IMR-90 (cell line): Measurements from ENCODE around the gene SLC38A8. TPM values are rescaled to one million over a fixed set of nuclear protein-coding genes. Genes with fewer than 3 reads are reported as not detected.

Source experiments
- ATAC-seq: fragments of 200-7000 bp; cut with Tn5 transposase; 2 replicates; pipeline ENCODE4 v1.9.1; 2020; ENCODE audit warnings: low read depth, mild to moderate bottlenecking, moderate library complexity
- BruUV-seq: library from RNA; stranded (reverse); fragments of 400-500 nt; replicated peaks from 2 replicates; lab custom pipeline; 2021; lab: Mats Ljungman, UMichigan
- CTCF ChIA-PET: fragments of 300-600 bp; formaldehyde crosslinking; extraction: SDS; loops from one replicate; lab custom pipeline; 2021; ENCODE audit warnings: antibody characterized with exemption; lab: Yijun Ruan, JAX
- POLR2A ChIA-PET: fragments of 300-600 bp; sonication (Branson Sonifier 250); formaldehyde crosslinking; loops from one replicate; lab custom pipeline; 2022; ENCODE audit warnings: antibody characterized with exemption; ENCODE audit not compliant: unreplicated experiment; lab: Charles Lee
- DNase-seq: peaks from one replicate; pipeline ENCODE4 v3.0.0; 2013
- H2AFZ ChIP-seq: replicated peaks from 2 replicates; pipeline ENCODE3; 2013; ENCODE audit warnings: low read length, mild to moderate bottlenecking; ENCODE audit not compliant: poor library complexity
- H2AK5ac ChIP-seq: 2 replicates; pipeline ENCODE4 v1.6.1; 2013; ENCODE audit warnings: low read depth, low read length, inconsistent platforms
- H2AK9ac ChIP-seq: replicated peaks from 2 replicates; pipeline ENCODE3; 2013; ENCODE audit warnings: mild to moderate bottlenecking, low read depth, low read length, moderate library complexity; ENCODE audit not compliant: poor library complexity
- H2BK120ac ChIP-seq: 2 replicates; pipeline ENCODE4 v1.6.1; 2013; ENCODE audit warnings: low read depth, low read length, inconsistent platforms
- H2BK15ac ChIP-seq: 3 replicates; pipeline ENCODE4 v1.6.1; 2013; ENCODE audit warnings: low read depth, low read length, inconsistent platforms
- H2BK20ac ChIP-seq: 2 replicates; pipeline ENCODE4 v1.6.1; 2013; ENCODE audit warnings: low read depth, mild to moderate bottlenecking, inconsistent platforms, low read length, moderate library complexity
- H2BK5ac ChIP-seq: 2 replicates; pipeline ENCODE4 v1.6.1; 2013; ENCODE audit warnings: mild to moderate bottlenecking, low read depth, low read length, inconsistent platforms; ENCODE audit not compliant: poor library complexity, severe bottlenecking
- H3K14ac ChIP-seq: replicated peaks from 2 replicates; pipeline ENCODE4 v1.6.1; 2013; ENCODE audit warnings: low read depth, low read length, inconsistent platforms
- H3K18ac ChIP-seq: 2 replicates; pipeline ENCODE4 v1.6.1; 2013; ENCODE audit warnings: low read depth, low read length, control low read depth
- H3K23ac ChIP-seq: 2 replicates; pipeline ENCODE4 v1.6.1; 2013; ENCODE audit warnings: low read depth, low read length, inconsistent platforms
- H3K27ac ChIP-seq: 2 replicates; pipeline ENCODE4 v1.5.1; 2013; ENCODE audit warnings: mild to moderate bottlenecking, control low read depth, low read length; ENCODE audit not compliant: insufficient read depth
- H3K27me3 ChIP-seq: 2 replicates; pipeline ENCODE4 v1.6.1; 2013; ENCODE audit warnings: low read length; ENCODE audit not compliant: control insufficient read depth, insufficient read depth
- H3K36me3 ChIP-seq: 2 replicates; pipeline ENCODE4 v1.6.1; 2013; ENCODE audit warnings: low read length, mixed read lengths; ENCODE audit not compliant: control insufficient read depth, insufficient read depth
- H3K4ac ChIP-seq: 2 replicates; pipeline ENCODE4 v1.6.1; 2013; ENCODE audit warnings: low read depth, low read length, inconsistent platforms
- H3K4me1 ChIP-seq: 2 replicates; pipeline ENCODE4 v1.6.1; 2013; ENCODE audit warnings: low read length, mixed read lengths; ENCODE audit not compliant: control insufficient read depth, insufficient read depth
- H3K4me2 ChIP-seq: 2 replicates; pipeline ENCODE4 v1.6.1; 2013; ENCODE audit warnings: low read depth, mild to moderate bottlenecking, control low read depth, low read length, moderate library complexity
- H3K4me3 ChIP-seq: 2 replicates; pipeline ENCODE4 v1.5.1; 2013; ENCODE audit warnings: low read depth, mild to moderate bottlenecking, control low read depth, low read length, moderate library complexity; ENCODE audit not compliant: insufficient read depth
- H3K56ac ChIP-seq: 2 replicates; pipeline ENCODE4 v1.6.1; 2013; ENCODE audit warnings: low read length, inconsistent platforms; ENCODE audit not compliant: insufficient read depth; ENCODE audit errors: extremely low read depth
- H3K79me1 ChIP-seq, 2 experiments: 2 replicates each; pipeline ENCODE4 v1.6.1; 2013; ENCODE audit warnings: low read length in 2 of 2, inconsistent platforms in 1 of 2, low read depth in 1 of 2
- H3K9ac ChIP-seq: 2 replicates; pipeline ENCODE4 v1.6.1; 2013; ENCODE audit warnings: low read depth, low read length, control low read depth
- H3K9me1 ChIP-seq: 2 replicates; pipeline ENCODE4 v1.6.1; 2013; ENCODE audit warnings: low read length, inconsistent platforms; ENCODE audit not compliant: insufficient read depth
- H3K9me3 ChIP-seq: 2 replicates; pipeline ENCODE4 v1.6.1; 2013; ENCODE audit warnings: low read length; ENCODE audit not compliant: control insufficient read depth, insufficient read depth
- H4K20me1 ChIP-seq: 2 replicates; pipeline ENCODE4 v1.6.1; 2013; ENCODE audit warnings: low read length, inconsistent platforms; ENCODE audit not compliant: insufficient read depth
- H4K5ac ChIP-seq: 2 replicates; pipeline ENCODE4 v1.6.1; 2013; ENCODE audit warnings: mild to moderate bottlenecking, low read depth, low read length, control low read depth
- H4K8ac ChIP-seq, 2 experiments: 2 replicates each; pipeline ENCODE4 v1.6.1; 2013; ENCODE audit warnings: low read depth in 2 of 2, low read length in 2 of 2, control low read depth in 1 of 2, inconsistent platforms in 1 of 2
- H4K91ac ChIP-seq: 2 replicates; pipeline ENCODE4 v1.6.1; 2013; ENCODE audit warnings: low read depth, low read length, inconsistent platforms; ENCODE audit not compliant: insufficient read depth
- CEBPB ChIP-seq: IDR thresholded peaks from 2 replicates; pipeline ENCODE4 v1.6.1; 2012; ENCODE audit warnings: low read depth, low read length, improper control_type of control experiment
- POLR2A ChIP-seq: IDR thresholded peaks from 2 replicates; pipeline ENCODE4 v1.6.1; 2012; ENCODE audit warnings: mild to moderate bottlenecking, low read depth, low read length
- RAD21 ChIP-seq: IDR thresholded peaks from 2 replicates; pipeline ENCODE4 v1.6.1; 2012; ENCODE audit warnings: low read length, improper control_type of control experiment
- SMC3 ChIP-seq: fragments of 150-350 bp; IDR thresholded peaks from 2 replicates; pipeline ENCODE4 v1.6.1; 2016; ENCODE audit warnings: low read depth, mild to moderate bottlenecking, antibody characterized with exemption, low read length, moderate library complexity
- WGBS, 2 experiments: methylation state at CpG; one replicate each; pipeline versions ENCODE4 v1.1.5 to v1.1.7; 2013; ENCODE audit warnings: missing lambda C conversion rate in 2 of 2; ENCODE audit not compliant: insufficient read length in 1 of 2; ENCODE audit errors: extremely low coverage in 2 of 2; 5-methylcytosine and 5-hydroxymethylcytosine counted together
- dilution Hi-C: fragments of 300-500 bp; cut with HindIII; formaldehyde crosslinking; loops from one replicate; pipeline ENCODE4 v1.14.3; 2018; ENCODE audit warnings: low sequenced_read_pairs; ENCODE audit not compliant: unreplicated experiment
- in situ Hi-C: fragments of 300-500 bp; cut with MboI; formaldehyde crosslinking; loops from 3 replicates; pipeline ENCODE4 v1.14.3; 2019; ENCODE audit warnings: low sequenced_read_pairs, inconsistent platforms, mixed read lengths
- intact Hi-C: fragments of 100-400 bp; cut with micrococcal nuclease; formaldehyde crosslinking; loops from 2 replicates; pipeline ENCODE4 v1.10.0; 2022
- polyA plus RNA-seq, 3 experiments: library from polyadenylated mRNA; depleted of rRNA; stranded (reverse); fragments of >200 nt; gene quantifications; 2 replicates each; pipeline ENCODE4 v1.2.3, GENCODE V29; 2012; ENCODE audit warnings: low replicate concordance in 1 of 3
- total RNA-seq: library from RNA; depleted of rRNA; stranded (reverse); fragments of >200 nt; gene quantifications from 2 replicates; pipeline ENCODE4 v1.2.3, GENCODE V29; 2012
- TF ChIP-seq, protein P1 (sequence below): conservative IDR thresholded peaks from 2 replicates; pipeline ENCODE4 v1.5.1; 2012; ENCODE audit warnings: mild to moderate bottlenecking, low read depth, low read length, improper control_type of control experiment

The SLC38A8 gene
- total and polyA plus RNA-seq, 2 of the 4 experiments (the other 2 are of a cell fraction): not detected

DNA sequence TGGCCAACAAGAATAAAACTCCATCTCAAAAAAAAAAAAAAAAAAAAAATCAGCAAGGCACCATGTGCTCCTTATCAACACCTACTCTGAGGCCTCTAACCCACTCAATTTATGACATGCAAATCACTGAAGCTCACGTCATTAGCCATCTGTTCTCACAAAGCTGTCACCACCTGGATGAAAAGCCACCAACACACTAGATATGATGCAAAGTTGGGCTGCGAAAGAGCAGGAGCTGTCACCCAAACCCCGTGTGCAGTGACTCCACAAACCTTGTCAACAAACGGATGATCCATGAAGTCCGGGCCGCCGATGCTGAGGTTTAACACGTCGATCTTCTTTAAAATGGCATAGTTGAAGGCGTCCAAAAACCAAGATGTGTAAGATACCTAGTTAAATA lies 48.9 kb upstream of the SLC38A8 start:
- Histone ChIP-seq H3K56ac (no peak overlapping the region), H2BK5ac (no peak overlapping the region), H3K18ac (no peak overlapping the region), H4K8ac (no peak overlapping the region), H3K27ac (no peak overlapping the region), H3K27me3 (no peaks in the 10 kb centered on the region), H4K20me1 (peaks cover 7% of the 10 kb centered on the region; the same call in 1 of the 2 replicates), H3K4me1 (no peaks in the 10 kb centered on the region), H3K79me1 (peaks cover under 1 to 5% of the 10 kb centered on the region in 2 experiments; a peak in 1 of 4 replicates), H2BK15ac (no peak overlapping the region), H2AK9ac (no peak overlapping the region), H2AFZ (no peak overlapping the region), H3K14ac (no peak overlapping the region), H2AK5ac (no peak overlapping the region), H3K4me3 (no peak overlapping the region), H4K91ac (no peak overlapping the region), H4K5ac (no peak overlapping the region), H3K36me3 (peaks cover 60% of the 10 kb centered on the region), H3K4ac (no peak overlapping the region), H3K23ac (no peak overlapping the region), H3K4me2 (no peak overlapping the region), H2BK120ac (no peak overlapping the region), H2BK20ac (no peak overlapping the region), H3K9ac (no peak overlapping the region), H3K9me1 (no peaks in the 10 kb centered on the region), H3K9me3 (no peaks in the 10 kb centered on the region)
- no TSS peak for BruUV-seq
- ChIA-PET POLR2A (no interaction called here), CTCF (interaction anchor here (1.0 to 1.3 kb wide), 2 partner anchors 26 to 84 kb away, joined by 5 to 6 read pairs; no protein-coding TSS in a partner anchor)
- DNase-seq (no peak), ATAC-seq (no peak)
- no CpG with 5 or more reads among the region's 10 CpGs for WGBS, 2 experiments
- TF ChIP-seq RAD21 (no peak), CEBPB (no peak), SMC3 (no peak), POLR2A (no peak)
- TF ChIP-seq, protein P1, sequence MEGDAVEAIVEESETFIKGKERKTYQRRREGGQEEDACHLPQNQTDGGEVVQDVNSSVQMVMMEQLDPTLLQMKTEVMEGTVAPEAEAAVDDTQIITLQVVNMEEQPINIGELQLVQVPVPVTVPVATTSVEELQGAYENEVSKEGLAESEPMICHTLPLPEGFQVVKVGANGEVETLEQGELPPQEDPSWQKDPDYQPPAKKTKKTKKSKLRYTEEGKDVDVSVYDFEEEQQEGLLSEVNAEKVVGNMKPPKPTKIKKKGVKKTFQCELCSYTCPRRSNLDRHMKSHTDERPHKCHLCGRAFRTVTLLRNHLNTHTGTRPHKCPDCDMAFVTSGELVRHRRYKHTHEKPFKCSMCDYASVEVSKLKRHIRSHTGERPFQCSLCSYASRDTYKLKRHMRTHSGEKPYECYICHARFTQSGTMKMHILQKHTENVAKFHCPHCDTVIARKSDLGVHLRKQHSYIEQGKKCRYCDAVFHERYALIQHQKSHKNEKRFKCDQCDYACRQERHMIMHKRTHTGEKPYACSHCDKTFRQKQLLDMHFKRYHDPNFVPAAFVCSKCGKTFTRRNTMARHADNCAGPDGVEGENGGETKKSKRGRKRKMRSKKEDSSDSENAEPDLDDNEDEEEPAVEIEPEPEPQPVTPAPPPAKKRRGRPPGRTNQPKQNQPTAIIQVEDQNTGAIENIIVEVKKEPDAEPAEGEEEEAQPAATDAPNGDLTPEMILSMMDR: no peak
- in situ Hi-C loops (no loop called here), intact Hi-C loops (no loop called here), dilution Hi-C loops (no loop called here)
